ENCODE data around the gene RPS21.

GRCh38 chr20:62362991-62363919 is 23.6 kb upstream of the RPS21 start:
- TF ChIP-seq CTCF (IDR thresholded peaks at IDR 0.05) (peak in 2 of 4 experiments; percentile 23 to 33), POLR2A (IDR thresholded peaks at IDR 0.05) (no peak), POLR2AphosphoS5 (IDR thresholded peaks at IDR 0.05) (peak in 3 of 4 donors; percentile 14 to 46 (median 35))

Measured in sigmoid colon (tissue), 4 donors.